GM12878 (cell line): ENCODE results near the gene NRXN3. TPM values are rescaled to one million over a fixed set of nuclear protein-coding genes. Genes with fewer than 3 reads are reported as not detected.

Experiments used
- ATAC-seq: fragments of 200-7000 bp; cut with Tn5 transposase; 3 replicates; pipeline ENCODE4 v1.9.1; 2020; ENCODE audit warnings: mild to moderate bottlenecking, moderate library complexity
- BruUV-seq: library from RNA; stranded (reverse); fragments of 400-500 nt; replicated peaks from 2 replicates; lab custom pipeline; 2021; lab: Mats Ljungman, UMichigan
- CTCF ChIA-PET: fragments of 300-600 bp; sonication (Branson Sonifier 250); formaldehyde crosslinking; extraction: SDS; loops from one replicate; lab custom pipeline; 2021; ENCODE audit warnings: inconsistent platforms; lab: Yijun Ruan, JAX
- POLR2A ChIA-PET: fragments of 350-600 bp; formaldehyde crosslinking; extraction: SDS; loops from one replicate; lab custom pipeline; 2021; ENCODE audit warnings: inconsistent platforms; lab: Charles Lee
- RAD21 ChIA-PET: fragments of 300-600 bp; sonication (Branson Sonifier 250); formaldehyde crosslinking; loops from one replicate; lab custom pipeline; 2023; ENCODE audit warnings: antibody characterized with exemption; ENCODE audit not compliant: unreplicated experiment; lab: Charles Lee
- SMC1A ChIA-PET: fragments of 300-600 bp; sonication (Branson Sonifier 250); formaldehyde crosslinking; loops from one replicate; lab custom pipeline; 2023; ENCODE audit not compliant: unreplicated experiment, uncharacterized antibody; lab: Charles Lee
- DNase-seq: peaks from one replicate; pipeline ENCODE4 v3.0.0-alpha.2; 2011; ENCODE audit warnings: low read depth, low spot score
- FAIRE-seq: peaks from 3 replicates; lab custom pipeline; 2011; peaks lifted over from hg19 to GRCh38; lab: Jason Lieb, UNC
- H2AFZ ChIP-seq: 2 replicates; pipeline ENCODE4 v1.6.0; 2011; ENCODE audit warnings: low read depth, low read length, control low read depth; ENCODE audit not compliant: control insufficient read depth
- H3K27ac ChIP-seq: 2 replicates; pipeline ENCODE4 v1.5.1; 2011; ENCODE audit warnings: control low read depth; ENCODE audit not compliant: control insufficient read depth, insufficient read depth
- H3K27me3 ChIP-seq, 2 experiments: replicated peaks in 1 of 2; 2 replicates each; pipeline versions ENCODE4 v1.6.0 to v1.6.1; 2011; ENCODE audit warnings: low read length in 1 of 2; ENCODE audit not compliant: control insufficient read depth in 2 of 2, insufficient read depth in 2 of 2
- H3K36me3 ChIP-seq, 2 experiments: 2 replicates each; pipeline ENCODE4 v1.5.1; 2011; ENCODE audit warnings: low read length in 1 of 2; ENCODE audit not compliant: control insufficient read depth in 2 of 2, insufficient read depth in 2 of 2
- H3K4me1 ChIP-seq: 2 replicates; pipeline ENCODE4 v1.6.1; 2011; ENCODE audit warnings: mild to moderate bottlenecking, low read length, moderate library complexity, mixed read lengths; ENCODE audit not compliant: control insufficient read depth, insufficient read depth
- H3K4me2 ChIP-seq: 2 replicates; pipeline ENCODE4 v1.6.0; 2011; ENCODE audit warnings: control low read depth; ENCODE audit not compliant: control insufficient read depth, insufficient read depth
- H3K4me3 ChIP-seq: fragments of 200-600 bp; sonication (generic); 2 replicates; pipeline ENCODE4 v1.5.1; 2016
- H3K79me2 ChIP-seq: 2 replicates; pipeline ENCODE4 v1.6.0; 2011; ENCODE audit warnings: low read length; ENCODE audit not compliant: control insufficient read depth, insufficient read depth
- H3K9ac ChIP-seq: 2 replicates; pipeline ENCODE4 v1.8.0; 2011; ENCODE audit warnings: low read length, control low read depth, mixed read lengths; ENCODE audit not compliant: control insufficient read depth, insufficient read depth
- H3K9me3 ChIP-seq: replicated peaks from 3 replicates; pipeline ENCODE4 v1.5.1; 2011; ENCODE audit warnings: mild to moderate bottlenecking, low read length; ENCODE audit not compliant: control insufficient read depth, insufficient read depth
- H4K20me1 ChIP-seq: 2 replicates; pipeline ENCODE4 v1.6.0; 2011; ENCODE audit not compliant: control insufficient read depth, insufficient read depth
- EP300 ChIP-seq, 2 experiments: fragments of 150-350 bp in 1 of 2; IDR thresholded peaks; 2 replicates each; pipeline ENCODE4 v1.6.1; 2011 to 2012; ENCODE audit warnings: low read depth in 2 of 2, low read length in 2 of 2, borderline replicate concordance in 1 of 2, improper control_type of control experiment in 1 of 2, inconsistent platforms in 1 of 2; ENCODE audit not compliant: control insufficient read depth in 1 of 2
- FOS ChIP-seq: IDR thresholded peaks from 3 replicates; pipeline ENCODE4 v1.6.1; 2011; ENCODE audit warnings: borderline replicate concordance; ENCODE audit not compliant: insufficient read length; ENCODE audit errors: extremely low read depth
- GATAD2B ChIP-seq: fragments of 450-650 bp; conservative IDR thresholded peaks from 2 replicates; pipeline ENCODE4 v1.6.1; 2017; ENCODE audit warnings: low read depth, mild to moderate bottlenecking, moderate library complexity
- HDGF ChIP-seq: fragments of 450-650 bp; IDR thresholded peaks from 2 replicates; pipeline ENCODE4 v1.6.1; 2016; ENCODE audit warnings: antibody characterized with exemption
- JUNB ChIP-seq: IDR thresholded peaks from 2 replicates; pipeline ENCODE4 v1.6.1; 2016; ENCODE audit warnings: antibody characterized with exemption, mild to moderate bottlenecking
- LARP7 ChIP-seq: fragments of 450-650 bp; IDR thresholded peaks from 2 replicates; pipeline ENCODE4 v1.6.1; 2017; ENCODE audit warnings: mild to moderate bottlenecking
- MEF2B ChIP-seq: fragments of 450-650 bp; IDR thresholded peaks from 2 replicates; pipeline ENCODE4 v1.6.1; 2018; ENCODE audit warnings: mild to moderate bottlenecking, moderate library complexity; ENCODE audit not compliant: partially characterized antibody, poor library complexity, severe bottlenecking
- MTA3 ChIP-seq: IDR thresholded peaks from 2 replicates; pipeline ENCODE4 v1.6.1; 2012; ENCODE audit warnings: low read length, inconsistent platforms, borderline replicate concordance
- PAX8 ChIP-seq: fragments of 450-650 bp; IDR thresholded peaks from 2 replicates; pipeline ENCODE4 v1.6.1; 2017; ENCODE audit warnings: mild to moderate bottlenecking, moderate library complexity
- POU2F2 ChIP-seq: IDR thresholded peaks from 3 replicates; pipeline ENCODE4 v1.6.1; 2011; ENCODE audit warnings: low read depth, mild to moderate bottlenecking, low read length, borderline replicate concordance
- SUPT20H ChIP-seq: IDR thresholded peaks from 2 replicates; pipeline ENCODE4 v1.6.1; 2011; ENCODE audit warnings: low read depth, mild to moderate bottlenecking, low read length, moderate library complexity, borderline replicate concordance; ENCODE audit not compliant: control insufficient read depth
- TCF12 ChIP-seq: IDR thresholded peaks from 2 replicates; pipeline ENCODE4 v1.6.1; 2011; ENCODE audit warnings: low read depth, mild to moderate bottlenecking, low read length
- WGBS: methylation state at CpG from one replicate; pipeline ENCODE4 v1.1.6; 2016; ENCODE audit warnings: low lambda C conversion rate; ENCODE audit not compliant: insufficient replicate concordance, insufficient coverage; ENCODE audit errors: missing lambda C conversion rate; 5-methylcytosine and 5-hydroxymethylcytosine counted together
- in situ Hi-C: fragments of 300-500 bp; cut with MboI; formaldehyde crosslinking; loops from 9 replicates; pipeline ENCODE4 v1.14.3; 2018; ENCODE audit warnings: mixed read lengths
- intact Hi-C: fragments of 100-400 bp; cut with micrococcal nuclease; formaldehyde crosslinking; loops from one replicate; pipeline ENCODE4 v1.14.2; 2022; ENCODE audit not compliant: unreplicated experiment
- polyA plus RNA-seq, 11 experiments: library from polyadenylated mRNA; depleted of rRNA in 4 of 11; unstranded in 6 of 11; stranded (reverse) in 5 of 11; fragments of >200 nt; fragmentation: Nextera tagmentation in 4 of 11; fragmentation: Illumina TruSeq in 1 of 11; extraction: Ambion mirVana in 4 of 11; extraction: Trizol in 1 of 11; gene quantifications; 1 replicate in 1 of 11; 2 replicates in 10 of 11; pipeline versions ENCODE4 v1.2.1 to v1.2.3, GENCODE V29; 2011 to 2016; ENCODE audit warnings: inconsistent platforms in 2 of 11, missing spikeins in 2 of 11, low read depth in 1 of 11
- total RNA-seq, 4 experiments: library from RNA; depleted of rRNA in 3 of 4; stranded (reverse); fragments of >200 nt in 3 of 4; fragmentation: Illumina TruSeq in 1 of 4; extraction: Trizol in 1 of 4; gene quantifications; 2 replicates each; pipeline versions ENCODE4 v1.2.1 to v1.2.3, GENCODE V29; 2013 to 2021
- TF ChIP-seq, protein P1 (sequence below): fragments of 450-650 bp; IDR thresholded peaks from 2 replicates; pipeline ENCODE4 v1.6.1; 2018; ENCODE audit warnings: mild to moderate bottlenecking, low read depth, moderate library complexity; ENCODE audit not compliant: partially characterized antibody
- TF ChIP-seq, protein P2 (sequence below): fragments of 450-650 bp; IDR thresholded peaks from 2 replicates; pipeline ENCODE4 v1.6.1; 2017; ENCODE audit warnings: mild to moderate bottlenecking, low read depth, inconsistent platforms; ENCODE audit not compliant: poor library complexity, severe bottlenecking
- TF ChIP-seq, protein P3 (sequence below): fragments of 450-650 bp; formaldehyde crosslinking; IDR thresholded peaks from 2 replicates; pipeline ENCODE4 v1.5.0; 2022; ENCODE audit warnings: mild to moderate bottlenecking, missing genetic modification characterization

The NRXN3 gene
- total and polyA plus RNA-seq, 10 of the 15 experiments (the other 5 are each of a cell fraction or from before 2014, with no cell fraction given): 0.52 to 3.3 (median 1.4) TPM

DNA sequence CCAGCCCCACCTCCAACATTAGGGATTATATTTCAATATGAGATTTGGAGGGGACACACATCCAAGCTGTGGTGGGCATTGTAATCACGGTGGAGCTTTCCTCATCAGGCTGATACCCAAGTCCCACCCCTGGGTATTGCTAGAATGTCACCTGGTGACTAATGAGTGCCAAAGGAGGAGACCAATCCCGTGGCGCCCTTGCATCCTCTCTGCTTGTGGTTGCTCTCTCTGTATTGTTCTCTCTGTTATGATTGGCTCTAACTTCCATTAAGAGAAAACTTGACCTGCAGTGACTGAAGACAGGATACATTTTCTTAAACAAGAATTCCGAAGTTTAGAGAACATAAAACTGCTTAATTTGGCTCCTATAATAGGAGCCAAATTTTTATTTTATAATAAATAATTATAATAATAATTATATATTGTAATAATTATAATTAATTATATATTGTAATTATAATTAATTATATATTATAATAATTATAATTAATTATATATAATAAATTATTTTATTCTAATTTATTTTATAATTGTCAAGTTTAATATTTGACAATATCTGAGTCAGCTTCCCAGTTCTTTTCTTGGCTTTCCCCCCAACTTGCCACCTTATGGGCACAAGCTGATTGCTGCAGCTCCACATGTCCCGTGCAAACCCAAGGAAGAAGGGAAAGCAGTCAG lies 1621.0 kb downstream of the NRXN3 start:
- RAD21 ChIA-PET: no interaction called here
- no peaks in the 10 kb centered on the region for H3K27me3 ChIP-seq
- no peak overlapping the region for H3K27ac ChIP-seq
- in situ Hi-C loops (no loop called here), intact Hi-C loops (no loop called here)
- H4K20me1 ChIP-seq: no peaks in the 10 kb centered on the region
- ATAC-seq (no peak), FAIRE-seq (no peak), DNase-seq (no peak)
- H3K79me2 ChIP-seq: no peaks in the 10 kb centered on the region
- H3K9ac ChIP-seq: no peak overlapping the region
- 1% methylated on average over 5 of the region's 5 CpGs for WGBS
- TF ChIP-seq, protein P1, sequence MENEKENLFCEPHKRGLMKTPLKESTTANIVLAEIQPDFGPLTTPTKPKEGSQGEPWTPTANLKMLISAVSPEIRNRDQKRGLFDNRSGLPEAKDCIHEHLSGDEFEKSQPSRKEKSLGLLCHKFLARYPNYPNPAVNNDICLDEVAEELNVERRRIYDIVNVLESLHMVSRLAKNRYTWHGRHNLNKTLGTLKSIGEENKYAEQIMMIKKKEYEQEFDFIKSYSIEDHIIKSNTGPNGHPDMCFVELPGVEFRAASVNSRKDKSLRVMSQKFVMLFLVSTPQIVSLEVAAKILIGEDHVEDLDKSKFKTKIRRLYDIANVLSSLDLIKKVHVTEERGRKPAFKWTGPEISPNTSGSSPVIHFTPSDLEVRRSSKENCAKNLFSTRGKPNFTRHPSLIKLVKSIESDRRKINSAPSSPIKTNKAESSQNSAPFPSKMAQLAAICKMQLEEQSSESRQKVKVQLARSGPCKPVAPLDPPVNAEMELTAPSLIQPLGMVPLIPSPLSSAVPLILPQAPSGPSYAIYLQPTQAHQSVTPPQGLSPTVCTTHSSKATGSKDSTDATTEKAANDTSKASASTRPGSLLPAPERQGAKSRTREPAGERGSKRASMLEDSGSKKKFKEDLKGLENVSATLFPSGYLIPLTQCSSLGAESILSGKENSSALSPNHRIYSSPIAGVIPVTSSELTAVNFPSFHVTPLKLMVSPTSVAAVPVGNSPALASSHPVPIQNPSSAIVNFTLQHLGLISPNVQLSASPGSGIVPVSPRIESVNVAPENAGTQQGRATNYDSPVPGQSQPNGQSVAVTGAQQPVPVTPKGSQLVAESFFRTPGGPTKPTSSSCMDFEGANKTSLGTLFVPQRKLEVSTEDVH: no peak
- TF ChIP-seq SUPT20H: no peak
- TF ChIP-seq JUNB: no peak
- TF ChIP-seq MEF2B: no peak
- TF ChIP-seq POU2F2: no peak
- no peak for TF ChIP-seq GATAD2B
- TF ChIP-seq EP300 (IDR thresholded peaks at IDR 0.05; ENCODE audit: borderline replicate concordance in 1 of 2, control insufficient read depth in 1 of 2, low read depth in 2 of 2, low read length in 2 of 2): no peak
- TF ChIP-seq TCF12: no peak
- no peak for TF ChIP-seq FOS
- TF ChIP-seq LARP7: no peak
- TF ChIP-seq, protein P2, sequence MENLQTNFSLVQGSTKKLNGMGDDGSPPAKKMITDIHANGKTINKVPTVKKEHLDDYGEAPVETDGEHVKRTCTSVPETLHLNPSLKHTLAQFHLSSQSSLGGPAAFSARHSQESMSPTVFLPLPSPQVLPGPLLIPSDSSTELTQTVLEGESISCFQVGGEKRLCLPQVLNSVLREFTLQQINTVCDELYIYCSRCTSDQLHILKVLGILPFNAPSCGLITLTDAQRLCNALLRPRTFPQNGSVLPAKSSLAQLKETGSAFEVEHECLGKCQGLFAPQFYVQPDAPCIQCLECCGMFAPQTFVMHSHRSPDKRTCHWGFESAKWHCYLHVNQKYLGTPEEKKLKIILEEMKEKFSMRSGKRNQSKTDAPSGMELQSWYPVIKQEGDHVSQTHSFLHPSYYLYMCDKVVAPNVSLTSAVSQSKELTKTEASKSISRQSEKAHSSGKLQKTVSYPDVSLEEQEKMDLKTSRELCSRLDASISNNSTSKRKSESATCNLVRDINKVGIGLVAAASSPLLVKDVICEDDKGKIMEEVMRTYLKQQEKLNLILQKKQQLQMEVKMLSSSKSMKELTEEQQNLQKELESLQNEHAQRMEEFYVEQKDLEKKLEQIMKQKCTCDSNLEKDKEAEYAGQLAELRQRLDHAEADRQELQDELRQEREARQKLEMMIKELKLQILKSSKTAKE: no peak
- no peak for TF ChIP-seq HDGF
- TF ChIP-seq MTA3: no peak
- no peak for TF ChIP-seq PAX8
- TF ChIP-seq, protein P3, sequence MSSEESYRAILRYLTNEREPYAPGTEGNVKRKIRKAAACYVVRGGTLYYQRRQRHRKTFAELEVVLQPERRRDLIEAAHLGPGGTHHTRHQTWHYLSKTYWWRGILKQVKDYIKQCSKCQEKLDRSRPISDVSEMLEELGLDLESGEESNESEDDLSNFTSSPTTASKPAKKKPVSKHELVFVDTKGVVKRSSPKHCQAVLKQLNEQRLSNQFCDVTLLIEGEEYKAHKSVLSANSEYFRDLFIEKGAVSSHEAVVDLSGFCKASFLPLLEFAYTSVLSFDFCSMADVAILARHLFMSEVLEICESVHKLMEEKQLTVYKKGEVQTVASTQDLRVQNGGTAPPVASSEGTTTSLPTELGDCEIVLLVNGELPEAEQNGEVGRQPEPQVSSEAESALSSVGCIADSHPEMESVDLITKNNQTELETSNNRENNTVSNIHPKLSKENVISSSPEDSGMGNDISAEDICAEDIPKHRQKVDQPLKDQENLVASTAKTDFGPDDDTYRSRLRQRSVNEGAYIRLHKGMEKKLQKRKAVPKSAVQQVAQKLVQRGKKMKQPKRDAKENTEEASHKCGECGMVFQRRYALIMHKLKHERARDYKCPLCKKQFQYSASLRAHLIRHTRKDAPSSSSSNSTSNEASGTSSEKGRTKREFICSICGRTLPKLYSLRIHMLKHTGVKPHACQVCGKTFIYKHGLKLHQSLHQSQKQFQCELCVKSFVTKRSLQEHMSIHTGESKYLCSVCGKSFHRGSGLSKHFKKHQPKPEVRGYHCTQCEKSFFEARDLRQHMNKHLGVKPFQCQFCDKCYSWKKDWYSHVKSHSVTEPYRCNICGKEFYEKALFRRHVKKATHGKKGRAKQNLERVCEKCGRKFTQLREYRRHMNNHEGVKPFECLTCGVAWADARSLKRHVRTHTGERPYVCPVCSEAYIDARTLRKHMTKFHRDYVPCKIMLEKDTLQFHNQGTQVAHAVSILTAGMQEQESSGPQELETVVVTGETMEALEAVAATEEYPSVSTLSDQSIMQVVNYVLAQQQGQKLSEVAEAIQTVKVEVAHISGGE (CRISPR knock-in tag): no peak
- H3K4me2 ChIP-seq: no peak overlapping the region
- no TSS peak for BruUV-seq
- CTCF ChIA-PET: interaction anchor here (1.2 kb wide), 1 partner anchor 9 kb away, joined by 3 read pairs; no protein-coding TSS in a partner anchor
- no peaks in the 10 kb centered on the region for H3K36me3 ChIP-seq
- H3K4me3 ChIP-seq: no peak overlapping the region
- POLR2A ChIA-PET: no interaction called here
- H3K4me1 ChIP-seq: no peaks in the 10 kb centered on the region
- SMC1A ChIA-PET: no interaction called here
- H2AFZ ChIP-seq: no peak overlapping the region
- no peaks in the 10 kb centered on the region; the same call in 2 of the 3 replicates for H3K9me3 ChIP-seq
